ENCODE results near the gene IL1RAPL2.

DNA sequence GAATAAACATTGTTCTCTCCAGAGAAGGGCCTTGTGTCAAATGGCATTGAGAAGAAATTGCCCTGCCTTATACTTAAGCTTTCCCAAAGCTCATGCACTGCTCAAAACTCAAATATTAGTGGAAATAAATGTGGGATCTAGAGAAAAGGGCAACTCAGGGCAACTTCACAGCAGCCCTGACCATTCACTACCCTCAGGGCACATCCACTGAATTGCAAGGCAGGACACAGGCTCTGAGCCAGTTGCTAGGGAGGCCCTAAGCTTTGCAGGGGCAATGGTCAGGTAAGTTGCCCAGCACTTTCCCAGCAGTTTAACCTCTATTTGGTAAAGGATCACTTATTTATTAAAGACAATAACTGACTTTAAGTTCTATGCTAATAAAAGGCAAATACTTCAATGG is 909.8 kb downstream of the IL1RAPL2 start:
- TF ChIP-seq, protein P1, sequence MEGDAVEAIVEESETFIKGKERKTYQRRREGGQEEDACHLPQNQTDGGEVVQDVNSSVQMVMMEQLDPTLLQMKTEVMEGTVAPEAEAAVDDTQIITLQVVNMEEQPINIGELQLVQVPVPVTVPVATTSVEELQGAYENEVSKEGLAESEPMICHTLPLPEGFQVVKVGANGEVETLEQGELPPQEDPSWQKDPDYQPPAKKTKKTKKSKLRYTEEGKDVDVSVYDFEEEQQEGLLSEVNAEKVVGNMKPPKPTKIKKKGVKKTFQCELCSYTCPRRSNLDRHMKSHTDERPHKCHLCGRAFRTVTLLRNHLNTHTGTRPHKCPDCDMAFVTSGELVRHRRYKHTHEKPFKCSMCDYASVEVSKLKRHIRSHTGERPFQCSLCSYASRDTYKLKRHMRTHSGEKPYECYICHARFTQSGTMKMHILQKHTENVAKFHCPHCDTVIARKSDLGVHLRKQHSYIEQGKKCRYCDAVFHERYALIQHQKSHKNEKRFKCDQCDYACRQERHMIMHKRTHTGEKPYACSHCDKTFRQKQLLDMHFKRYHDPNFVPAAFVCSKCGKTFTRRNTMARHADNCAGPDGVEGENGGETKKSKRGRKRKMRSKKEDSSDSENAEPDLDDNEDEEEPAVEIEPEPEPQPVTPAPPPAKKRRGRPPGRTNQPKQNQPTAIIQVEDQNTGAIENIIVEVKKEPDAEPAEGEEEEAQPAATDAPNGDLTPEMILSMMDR (conservative IDR thresholded peaks at IDR 0.05), result no peak
- no peak for TF ChIP-seq EZH2 (IDR thresholded peaks at IDR 0.05; ENCODE audit: low read depth)

All from PC-9 (cell line).